GM12892 (cell line): ENCODE measurements around the gene COX19.

Experiments used
- POLR2A ChIP-seq: IDR thresholded peaks from 2 replicates; pipeline ENCODE4 v1.6.1; 2011; ENCODE audit warnings: low read depth, low read length, control low read depth
- POLR2AphosphoS5 ChIP-seq: IDR thresholded peaks from 2 replicates; pipeline ENCODE4 v1.6.1; 2011; ENCODE audit warnings: low read depth, low read length, control low read depth

- TF ChIP-seq POLR2AphosphoS5 (no peak), POLR2A (no peak)
Observed at GRCh38 chr7:949021-949934, 26.1 kb downstream of the COX19 start.
